HG02763 (cell line): Measurements from ENCODE around the gene NAPEPLD.
"Not testable (repeated sequence)": the region's sequence is repeated elsewhere in the genome, so short reads cannot be mapped to it uniquely, and the experiment has no call there.

ENCODE experiments used
- ATAC-seq: cut with Tn5 transposase; IDR thresholded peaks from one replicate; pipeline ENCODE4 v1.9.1; 2021; ENCODE audit warnings: mild to moderate bottlenecking, moderate library complexity; ENCODE audit not compliant: unreplicated experiment

NAPEPLD gene

DNA sequence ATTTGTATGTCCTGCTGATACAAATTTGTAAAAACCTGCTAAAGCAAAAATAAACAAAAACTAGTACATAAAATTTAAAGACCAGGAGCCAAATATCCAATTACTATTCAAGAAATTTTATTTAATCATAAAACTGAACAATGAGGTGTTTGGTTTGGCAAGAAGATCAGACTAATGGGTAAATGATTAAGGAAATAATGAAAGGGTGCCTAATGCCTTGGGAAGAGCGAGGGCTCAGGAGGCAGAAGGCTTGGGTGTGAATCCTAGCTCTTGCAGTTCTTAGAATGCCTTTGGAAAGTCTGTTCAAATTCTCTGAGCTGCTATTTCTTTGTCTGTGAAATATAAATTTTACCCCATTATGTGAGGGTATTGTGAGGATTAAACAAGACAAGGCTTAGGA is 32.4 kb downstream of the NAPEPLD start:
- ATAC-seq, result no peak

DNA sequence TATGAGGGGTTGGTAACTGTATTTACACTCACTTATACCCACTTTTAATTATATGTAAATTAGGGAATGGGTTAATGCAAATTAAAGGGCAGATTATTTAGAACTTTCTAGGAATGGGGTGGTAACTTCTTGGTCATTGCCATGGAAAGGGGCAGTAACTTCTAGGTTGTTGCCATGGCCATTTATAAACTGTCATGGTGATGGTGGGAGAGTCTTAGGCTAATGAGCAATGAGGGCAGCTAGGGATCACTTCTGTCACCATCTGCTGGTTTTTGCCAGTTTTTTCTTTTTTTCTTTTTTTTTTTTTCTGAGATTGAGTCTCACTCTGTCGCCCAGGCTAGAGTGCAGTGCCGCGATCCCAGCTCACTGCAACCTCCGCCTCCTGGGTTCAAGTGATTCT is 33.1 kb downstream of the NAPEPLD start:
- no peak for ATAC-seq

DNA sequence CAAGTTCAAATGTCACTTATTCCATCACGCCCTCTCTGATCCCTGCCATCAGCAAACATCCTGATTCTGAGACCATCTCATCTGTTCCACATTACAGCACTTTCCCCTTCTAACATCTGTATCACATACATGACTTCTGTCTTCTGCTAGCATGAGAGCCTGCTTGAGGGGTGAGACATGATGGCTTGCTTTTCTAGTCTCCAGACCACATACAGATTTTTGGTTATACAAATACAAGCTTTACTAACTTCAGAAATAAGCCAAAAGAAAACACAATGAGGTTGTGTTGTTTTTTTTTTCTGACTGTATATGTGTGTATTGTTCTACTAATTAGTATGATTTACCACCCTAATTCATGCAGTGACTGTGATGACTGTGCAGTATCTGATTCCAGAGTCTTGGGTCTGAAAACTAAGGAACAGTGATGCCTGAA is 34.3 kb downstream of the NAPEPLD start:
- ATAC-seq, result no peak

DNA sequence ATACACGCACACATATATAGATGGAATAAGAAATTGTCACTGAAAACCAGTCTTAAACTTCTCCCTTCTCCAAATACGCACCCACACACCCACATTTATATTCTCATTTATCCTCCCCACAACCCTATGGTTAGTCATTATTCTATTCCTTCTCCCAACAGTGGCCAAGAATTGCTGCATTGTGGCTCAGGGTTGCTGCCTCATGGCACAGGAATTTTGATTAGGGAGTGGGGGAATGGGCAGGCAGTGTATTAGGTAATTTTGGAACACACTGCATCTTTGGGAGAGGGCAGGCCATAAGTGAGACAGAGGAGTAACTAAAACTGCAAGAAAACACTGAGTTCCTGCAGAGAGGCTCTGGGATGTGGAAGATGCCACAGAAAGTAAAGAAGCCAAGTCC is 35.7 kb downstream of the NAPEPLD start:
- no peak for ATAC-seq

DNA sequence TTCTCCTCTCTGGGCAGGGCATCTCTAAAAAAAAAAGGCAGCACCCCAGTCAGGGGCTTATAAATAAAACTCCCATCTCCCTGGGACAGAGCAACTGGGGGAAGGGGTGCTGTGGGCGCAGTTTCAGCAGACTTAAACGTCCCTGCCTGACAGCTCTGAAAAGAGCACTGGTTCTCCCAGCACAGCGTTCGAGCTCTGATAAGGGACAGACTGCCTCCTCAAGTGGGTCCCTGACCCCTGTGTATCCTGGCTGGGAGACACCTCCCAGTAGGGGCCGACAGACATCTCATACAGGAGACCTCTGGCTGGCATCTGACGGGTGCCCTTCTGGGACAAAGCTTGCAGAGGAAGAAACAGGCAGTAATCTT is 42.2 kb downstream of the NAPEPLD start:
- ATAC-seq, result not testable (repeated sequence)

DNA sequence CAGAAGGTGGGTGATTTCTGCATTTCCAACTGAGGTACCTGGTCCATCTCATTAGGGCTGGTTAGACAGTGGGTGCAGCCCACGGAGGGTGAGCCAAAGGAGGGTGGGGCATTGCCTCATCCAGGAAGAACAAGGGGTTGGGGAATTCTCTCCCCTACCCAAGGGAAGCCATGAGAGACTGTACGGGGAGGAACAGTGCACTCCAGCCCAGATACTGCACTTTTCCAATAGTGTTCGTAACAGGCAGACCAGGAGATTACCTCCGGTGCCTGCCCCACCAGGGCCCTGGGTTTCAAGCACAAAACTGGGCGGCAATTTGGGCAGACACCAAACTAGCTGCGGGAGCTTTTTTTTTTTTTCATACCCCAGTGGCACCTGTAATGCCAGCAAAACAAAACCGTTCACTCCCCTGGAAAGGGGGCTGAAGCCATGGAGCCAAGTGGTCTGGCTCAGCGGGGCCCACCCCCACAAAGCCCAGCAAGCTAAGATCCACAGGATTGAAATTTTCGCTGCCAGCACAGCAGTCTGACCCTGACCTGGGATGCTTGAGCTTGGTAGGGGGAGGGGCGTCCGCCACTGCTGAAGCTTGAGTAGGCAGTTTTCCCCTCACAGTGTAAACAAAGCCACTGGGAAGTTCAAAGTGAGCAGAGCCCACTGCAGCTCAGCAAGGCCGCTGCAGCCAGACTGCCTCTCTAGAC is 42.7 kb downstream of the NAPEPLD start:
- no peak for ATAC-seq

DNA sequence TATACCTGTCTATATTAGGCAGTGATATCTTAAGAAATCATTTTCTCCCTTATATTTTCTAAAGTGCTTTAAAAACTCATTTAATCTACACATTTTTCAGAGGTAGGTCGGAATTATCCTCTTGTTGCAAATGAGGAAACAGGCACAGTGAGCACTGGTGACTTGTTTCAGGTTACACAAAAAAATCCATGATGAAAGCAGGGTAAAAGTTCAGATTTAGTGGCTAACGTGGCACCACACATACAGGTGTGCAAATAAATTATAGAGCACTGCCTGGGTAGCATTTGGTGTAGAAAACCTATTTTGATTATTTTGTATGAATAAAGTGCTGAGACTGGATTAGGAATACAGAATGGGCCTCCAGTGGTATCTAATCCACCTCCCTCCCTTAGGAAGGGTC is 47.4 kb downstream of the NAPEPLD start:
- ATAC-seq, result no peak

DNA sequence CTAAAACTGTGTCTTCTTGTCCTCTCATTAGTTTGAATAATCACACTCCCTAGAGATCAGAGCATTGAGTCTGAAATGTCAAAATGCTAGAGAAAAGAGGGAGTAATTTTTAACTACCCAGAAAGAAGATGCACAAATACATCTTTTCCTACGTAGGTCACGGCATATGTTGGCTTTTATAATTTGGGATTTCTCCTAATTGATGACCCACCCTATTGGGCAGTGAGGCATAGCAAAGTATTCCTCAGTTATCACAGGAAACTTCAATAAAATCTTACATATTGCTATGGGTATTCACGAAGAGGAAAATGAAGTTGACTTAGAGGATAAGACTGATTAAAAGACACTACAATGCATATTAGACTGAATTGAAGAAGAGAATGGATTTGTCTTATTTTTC is 48.6 kb downstream of the NAPEPLD start:
- ATAC-seq, result no peak

DNA sequence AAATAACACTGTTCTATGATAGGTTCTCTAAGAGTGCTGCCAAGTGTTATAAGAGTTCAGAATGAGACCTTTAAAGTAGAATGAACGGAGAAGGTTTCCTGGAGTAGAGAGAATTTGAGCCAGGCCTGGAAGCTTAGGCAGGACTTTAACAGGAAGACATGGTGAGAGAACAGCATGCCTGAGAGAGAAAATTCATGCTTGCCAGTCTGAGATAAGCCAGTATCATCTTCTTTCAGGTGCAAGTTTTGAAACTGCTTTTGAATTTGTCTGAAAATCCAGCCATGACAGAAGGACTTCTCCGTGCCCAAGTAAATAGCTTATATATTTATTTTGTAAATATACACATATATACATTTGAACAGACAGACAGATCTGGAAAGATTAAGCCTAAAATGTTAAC is 51.9 kb downstream of the NAPEPLD start:
- ATAC-seq, result no peak

DNA sequence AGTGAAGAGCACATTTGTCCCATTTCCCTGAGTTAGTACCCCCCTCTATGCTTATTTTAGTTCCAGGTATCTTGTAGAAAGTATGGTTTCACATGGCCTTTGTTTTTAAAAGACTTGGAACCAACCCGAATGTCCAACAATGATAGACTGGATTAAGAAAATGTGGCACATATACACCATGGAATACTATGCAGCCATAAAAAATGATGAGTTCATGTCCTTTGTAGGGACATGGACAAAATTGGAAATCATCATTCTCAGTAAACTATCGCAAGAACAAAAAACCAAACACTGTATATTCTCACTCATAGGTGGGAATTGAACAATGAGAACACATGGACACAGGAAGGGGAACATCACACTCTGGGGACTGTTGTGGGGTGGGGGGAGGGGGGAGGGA is 53.3 kb downstream of the NAPEPLD start:
- not testable (repeated sequence) for ATAC-seq

DNA sequence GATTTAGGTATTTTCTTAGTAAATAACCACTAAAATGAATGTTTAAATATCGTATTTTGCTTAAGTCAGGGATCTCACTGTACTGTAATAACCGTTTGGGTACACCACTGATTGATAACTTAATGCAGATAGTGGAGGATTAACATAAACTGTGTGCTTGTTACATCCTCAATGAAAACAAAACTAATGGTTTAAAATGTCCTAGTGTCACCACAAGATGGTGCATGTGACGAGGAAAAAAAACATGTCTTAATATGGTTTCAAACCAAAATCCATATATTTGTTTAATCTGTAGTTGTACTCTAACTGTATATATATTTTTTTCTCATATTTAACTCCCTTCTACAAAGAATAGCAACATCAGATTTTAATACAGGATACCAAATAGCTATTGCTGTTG is 54.8 kb downstream of the NAPEPLD start:
- no peak for ATAC-seq

DNA sequence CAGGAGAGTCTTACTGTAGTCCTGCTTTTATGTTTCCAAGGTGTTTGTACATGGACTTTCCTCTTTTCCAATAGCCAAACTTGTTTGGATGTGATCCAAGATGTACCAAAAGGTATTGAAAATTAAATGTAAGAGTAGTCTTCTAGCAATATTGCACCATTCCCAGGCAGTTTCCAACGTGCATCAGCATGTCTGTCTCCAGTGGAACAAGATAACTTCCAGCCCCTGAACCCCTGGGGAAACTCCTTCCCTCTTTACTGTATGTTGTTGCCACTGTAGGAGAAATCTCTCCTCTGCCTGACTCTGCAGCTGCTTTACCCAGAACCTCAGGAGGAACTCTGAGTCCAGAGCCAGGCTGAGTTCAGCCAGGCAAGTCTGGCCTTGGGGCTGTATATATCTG is 55.5 kb downstream of the NAPEPLD start:
- no peak for ATAC-seq

DNA sequence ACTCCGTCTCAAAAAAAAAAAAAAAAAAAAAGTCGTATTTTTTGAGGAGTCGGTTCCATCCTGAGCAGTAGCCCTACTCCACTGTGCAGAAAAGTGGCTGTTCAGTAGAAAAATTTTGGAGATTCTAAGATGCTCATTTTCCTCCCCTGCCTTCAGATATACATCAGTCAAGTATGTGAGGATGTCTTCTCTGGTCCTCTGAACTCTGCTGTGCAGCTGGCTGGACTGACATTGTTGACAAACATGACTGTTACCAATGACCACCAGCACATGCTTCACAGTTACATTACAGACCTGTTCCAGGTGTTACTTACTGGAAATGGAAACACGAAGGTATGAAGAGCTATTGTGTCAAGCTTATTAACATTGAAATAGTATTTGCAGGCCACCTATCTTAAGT is 56.6 kb downstream of the NAPEPLD start:
- not testable (repeated sequence) for ATAC-seq

DNA sequence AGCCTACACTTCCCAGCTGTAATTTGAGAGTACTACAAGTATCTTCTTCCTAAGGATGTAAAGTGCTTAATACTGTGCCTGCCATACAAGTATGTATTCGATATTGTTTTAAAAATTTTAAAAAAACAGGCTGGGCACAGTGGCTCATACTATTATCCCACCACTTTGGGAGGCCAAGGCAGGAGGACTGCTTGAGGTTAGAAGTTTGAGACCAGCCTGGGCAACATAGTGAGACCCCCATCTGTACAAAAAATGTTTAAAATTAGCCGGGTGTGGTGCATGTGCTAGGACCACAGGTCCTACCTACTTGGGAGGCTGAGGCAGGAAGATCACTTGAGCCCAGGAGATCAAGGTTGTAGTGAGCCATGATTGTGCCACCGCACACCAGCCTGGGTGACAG is 65.7 kb downstream of the NAPEPLD start:
- ATAC-seq, result no peak

DNA sequence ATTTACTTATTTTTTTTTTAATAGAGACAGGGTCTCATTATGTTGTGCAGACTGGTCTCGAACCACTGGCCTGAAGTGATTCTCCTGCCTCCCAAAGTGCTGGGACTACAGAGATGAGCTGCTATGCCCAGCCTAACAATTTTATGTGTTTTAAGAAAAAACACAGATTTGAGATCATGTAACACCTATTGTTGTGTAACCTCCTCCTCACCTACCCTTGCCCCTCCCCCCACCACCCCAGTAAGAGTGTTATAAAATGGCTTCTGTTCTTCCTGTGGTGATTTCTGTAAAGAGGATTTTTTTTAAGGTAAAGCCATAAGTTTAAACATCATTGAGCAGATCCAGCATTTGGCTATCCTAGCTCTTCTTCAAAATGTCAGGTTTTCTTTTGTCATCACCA is 66.4 kb downstream of the NAPEPLD start:
- no peak for ATAC-seq

DNA sequence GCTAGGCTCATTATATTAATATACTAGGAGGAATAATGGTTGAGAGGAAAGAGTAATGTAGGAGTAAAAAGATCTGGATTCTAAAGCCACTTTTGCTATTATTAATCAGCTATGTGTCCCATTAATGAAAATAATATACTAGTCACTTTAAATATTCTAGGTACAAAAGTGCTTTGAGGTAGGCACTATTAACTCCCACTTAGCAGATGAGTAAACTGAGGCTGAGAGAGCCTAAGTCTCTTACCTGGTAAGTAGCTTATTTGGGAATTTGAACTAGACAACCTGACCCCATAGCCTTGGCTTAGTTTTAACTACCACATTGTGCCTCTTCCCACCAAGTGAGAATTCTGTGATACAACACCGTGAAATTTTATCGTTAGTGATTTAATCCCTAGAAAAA is 68.0 kb downstream of the NAPEPLD start:
- no peak for ATAC-seq

DNA sequence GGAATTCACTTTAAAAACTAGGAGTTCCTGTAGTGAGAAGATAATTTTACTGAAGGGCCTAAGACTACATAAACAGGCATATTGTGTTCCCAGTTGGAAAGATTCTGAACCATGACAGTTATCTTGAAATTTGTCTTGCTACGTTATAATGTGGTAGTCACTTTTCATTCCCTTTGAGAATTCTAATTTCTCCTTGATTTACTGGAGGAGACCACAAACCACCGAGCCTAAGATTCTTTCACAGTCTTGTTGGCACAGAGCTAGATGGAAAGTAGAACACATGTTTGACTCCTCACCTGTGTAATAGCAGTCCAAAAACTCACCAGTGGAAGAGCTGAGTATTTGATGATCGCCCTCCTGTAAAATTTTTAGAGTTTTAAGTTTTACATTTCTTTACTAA is 69.1 kb downstream of the NAPEPLD start:
- ATAC-seq, result no peak

DNA sequence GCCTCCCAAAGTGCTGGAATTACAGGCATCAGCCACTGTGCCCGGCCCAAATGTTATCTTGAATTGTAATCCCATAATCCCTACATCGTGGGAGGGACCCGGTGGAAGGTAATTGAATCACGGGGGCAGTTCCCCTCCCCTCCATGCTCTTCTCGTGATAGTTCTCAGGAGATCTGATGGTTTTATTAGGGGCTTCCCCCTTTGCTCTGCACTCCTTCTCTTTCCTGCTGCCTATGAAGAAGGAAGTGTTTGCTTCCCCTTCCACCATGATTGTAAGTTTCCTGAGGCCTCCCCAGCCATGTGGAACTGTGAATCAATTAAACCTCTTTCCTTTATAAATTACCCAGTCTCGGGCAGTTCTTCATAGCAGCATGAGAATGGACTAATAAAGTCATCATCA is 70.7 kb downstream of the NAPEPLD start:
- not testable (repeated sequence) for ATAC-seq

DNA sequence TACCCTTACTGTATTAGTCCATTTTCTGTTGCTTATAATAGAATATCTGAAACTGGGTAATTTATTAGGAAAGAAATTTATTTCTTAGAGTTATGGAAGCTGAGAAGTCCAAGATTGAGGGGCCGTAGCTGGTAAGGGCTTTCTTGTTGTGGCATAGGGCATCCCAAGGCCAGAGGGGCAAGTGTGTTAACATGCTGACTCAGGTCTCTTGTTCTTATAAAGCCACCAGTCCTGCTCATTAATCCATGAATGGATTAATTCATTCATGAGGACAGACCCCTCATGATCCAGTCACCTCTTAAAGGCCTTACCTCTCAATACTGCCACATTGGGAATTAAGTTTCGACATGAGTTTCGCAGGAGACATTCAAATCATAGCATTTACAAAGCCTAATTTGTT is 71.6 kb downstream of the NAPEPLD start:
- ATAC-seq, result no peak

DNA sequence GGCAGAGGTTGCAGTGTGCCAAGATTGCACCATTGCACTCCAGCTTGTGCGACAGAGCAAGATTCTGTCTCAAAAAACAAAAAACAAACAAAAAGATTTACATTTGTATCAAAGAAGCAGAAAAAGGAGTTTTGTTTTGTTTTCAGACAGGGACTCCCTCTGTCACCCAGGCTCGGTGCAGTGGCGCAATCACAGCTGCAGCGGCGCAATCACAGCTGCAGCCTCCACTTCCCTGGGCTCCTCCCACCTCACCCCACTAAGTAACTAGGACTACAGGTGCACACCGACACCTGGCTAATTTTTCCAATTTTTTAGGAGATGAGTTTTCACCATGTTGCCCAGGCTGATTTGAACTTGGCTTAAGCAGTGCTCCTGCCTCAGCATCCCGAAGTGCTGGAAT is 72.1 kb downstream of the NAPEPLD start:
- no peak for ATAC-seq

DNA sequence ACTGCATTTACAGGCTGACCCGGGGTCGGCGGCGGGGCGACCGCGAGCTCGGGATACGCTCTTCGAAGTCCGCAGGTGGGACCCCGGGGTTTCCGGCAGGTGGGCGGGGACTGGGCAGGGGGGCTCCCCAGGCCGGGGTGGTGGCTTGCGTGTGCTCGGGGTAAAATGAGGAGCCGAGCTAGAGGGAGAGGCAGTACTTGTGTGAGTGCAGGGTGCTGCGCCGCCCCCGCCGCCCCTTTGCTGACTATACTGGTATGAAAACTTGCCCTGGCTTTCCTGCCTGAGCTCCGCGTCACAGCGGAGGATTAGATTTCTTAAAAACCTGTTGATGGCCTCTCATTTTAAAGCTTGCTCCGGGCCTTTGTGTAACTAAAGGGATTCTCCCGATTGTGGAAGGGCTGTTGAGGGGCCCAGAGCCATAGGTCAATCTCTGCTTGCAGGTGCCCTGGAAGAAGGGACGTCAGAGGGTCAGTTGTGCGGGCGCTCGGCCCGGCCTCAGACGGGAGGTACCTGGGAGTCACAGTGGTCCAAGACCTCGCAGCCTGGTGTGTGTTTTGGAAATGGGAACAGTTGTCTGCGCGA is 73.5 kb downstream of the NAPEPLD start:
- ATAC-seq, result peak; percentile 43

DNA sequence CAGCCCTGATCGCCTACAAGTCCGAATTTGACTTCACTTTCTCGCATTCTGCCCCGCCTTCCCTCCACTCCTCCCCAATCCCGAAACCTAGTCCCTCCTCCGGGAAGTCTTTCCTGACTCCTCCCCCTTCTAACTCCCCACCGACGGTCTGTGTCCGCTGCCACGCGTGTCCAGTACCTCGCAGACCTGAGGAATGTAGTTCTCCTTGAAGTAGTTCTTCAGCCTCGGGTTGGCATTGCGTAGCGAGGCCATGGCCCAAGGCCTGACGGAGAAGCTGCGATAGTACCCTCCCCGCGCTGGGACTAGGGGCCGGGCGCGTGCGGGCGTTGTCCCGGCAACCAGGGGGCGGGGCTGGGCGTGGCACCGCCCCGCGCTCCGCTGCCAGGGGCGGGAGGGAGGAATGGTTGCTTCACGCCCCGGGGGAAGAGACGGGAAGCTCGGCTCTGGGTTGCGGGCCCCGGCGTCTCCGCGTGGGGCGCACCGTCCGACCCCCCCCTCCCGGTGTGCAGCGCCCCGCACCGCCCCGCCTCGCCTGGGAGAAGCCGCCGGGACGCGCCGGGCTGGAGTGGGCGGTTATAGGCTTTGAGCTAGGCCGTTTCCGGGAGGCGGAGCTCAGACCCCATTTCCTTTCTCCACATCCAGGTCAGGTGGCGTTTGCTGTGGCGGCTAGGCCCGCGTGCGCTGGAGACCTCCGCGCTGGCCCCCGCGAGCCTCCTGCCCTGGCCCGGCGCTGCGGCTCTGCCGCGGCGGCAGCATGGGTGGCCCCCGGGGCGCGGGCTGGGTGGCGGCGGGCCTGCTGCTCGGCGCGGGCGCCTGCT is 74.2 kb downstream of the NAPEPLD start, which contains the start of the genes ARMC10 and FBXL13:
Gene ARMC10, plus strand, starts transcription at position 622 of the 818 bp plus-strand sequence. Its CDS starts 133 bp downstream, at position 755.
Gene FBXL13, minus strand, starts transcription at position 278 of the 818 bp plus-strand sequence.
- ATAC-seq, result peak; percentile 90
